ENCODE measurements around the gene MTMR3. TPM values are rescaled to one million over a fixed set of nuclear protein-coding genes. Genes with fewer than 3 reads are reported as not detected.

MTMR3 gene
- total and polyA plus RNA-seq, 9 donors, result 21.4 to 66.2 (median 47.8) TPM

DNA sequence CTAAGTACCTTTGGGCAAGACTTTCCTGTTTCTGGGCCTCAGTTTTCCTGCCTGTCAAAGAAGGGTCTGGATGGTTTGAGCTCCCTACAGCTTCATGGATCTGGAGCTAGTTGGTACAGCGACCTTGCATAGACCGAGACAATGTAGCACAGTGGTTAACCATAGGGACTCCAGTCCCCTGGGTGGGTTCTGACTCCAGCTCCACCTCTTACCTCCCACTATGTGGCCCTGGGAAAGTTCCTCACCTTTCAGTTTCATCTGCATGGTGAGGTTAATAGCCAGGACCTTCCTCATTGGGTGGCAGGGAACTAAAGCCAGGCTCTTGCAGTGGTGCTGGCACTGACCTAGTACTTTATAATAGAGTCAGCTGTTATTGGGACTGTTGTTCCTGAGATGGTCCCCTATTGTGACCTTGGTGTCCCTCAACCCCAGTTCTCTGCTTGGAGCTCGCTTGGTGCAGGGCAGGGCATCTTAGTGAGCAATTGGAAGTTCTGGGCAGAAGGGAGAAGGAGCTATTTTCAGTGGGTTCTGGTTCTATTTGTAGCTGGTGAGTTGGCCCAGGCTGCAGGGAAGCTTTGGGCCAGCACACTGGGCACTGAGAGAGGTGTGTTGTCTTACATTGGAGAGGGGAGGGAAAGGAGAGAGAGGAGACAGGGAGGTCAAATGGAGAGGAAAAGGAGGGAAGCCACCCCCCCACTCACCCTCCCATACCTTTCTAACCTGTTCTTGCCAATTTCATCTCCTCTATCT, 10.7 kb upstream of the MTMR3 start:
- H3K9me3 ChIP-seq, result no peaks in the 10 kb centered on the region
- TF ChIP-seq POLR2A (IDR thresholded peaks at IDR 0.05), result no peak
- no peak for TF ChIP-seq EP300 (IDR thresholded peaks at IDR 0.05)
- TF ChIP-seq, protein P1, sequence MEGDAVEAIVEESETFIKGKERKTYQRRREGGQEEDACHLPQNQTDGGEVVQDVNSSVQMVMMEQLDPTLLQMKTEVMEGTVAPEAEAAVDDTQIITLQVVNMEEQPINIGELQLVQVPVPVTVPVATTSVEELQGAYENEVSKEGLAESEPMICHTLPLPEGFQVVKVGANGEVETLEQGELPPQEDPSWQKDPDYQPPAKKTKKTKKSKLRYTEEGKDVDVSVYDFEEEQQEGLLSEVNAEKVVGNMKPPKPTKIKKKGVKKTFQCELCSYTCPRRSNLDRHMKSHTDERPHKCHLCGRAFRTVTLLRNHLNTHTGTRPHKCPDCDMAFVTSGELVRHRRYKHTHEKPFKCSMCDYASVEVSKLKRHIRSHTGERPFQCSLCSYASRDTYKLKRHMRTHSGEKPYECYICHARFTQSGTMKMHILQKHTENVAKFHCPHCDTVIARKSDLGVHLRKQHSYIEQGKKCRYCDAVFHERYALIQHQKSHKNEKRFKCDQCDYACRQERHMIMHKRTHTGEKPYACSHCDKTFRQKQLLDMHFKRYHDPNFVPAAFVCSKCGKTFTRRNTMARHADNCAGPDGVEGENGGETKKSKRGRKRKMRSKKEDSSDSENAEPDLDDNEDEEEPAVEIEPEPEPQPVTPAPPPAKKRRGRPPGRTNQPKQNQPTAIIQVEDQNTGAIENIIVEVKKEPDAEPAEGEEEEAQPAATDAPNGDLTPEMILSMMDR (IDR thresholded peaks at IDR 0.05), result no peak
- no peak for DNase-seq
- no peaks in the 10 kb centered on the region for H3K36me3 ChIP-seq
- H3K27ac ChIP-seq, result no peak overlapping the region
- intact Hi-C loops (cut with DNase I), result no loop called here
- H3K27me3 ChIP-seq, result no peaks in the 10 kb centered on the region
- H3K4me3 ChIP-seq, result no peak overlapping the region
- 89 to 90% (median 89%) methylated on average over 3 of the region's 3 CpGs for WGBS, 3 donors
- no peaks in the 10 kb centered on the region for H3K4me1 ChIP-seq (ENCODE audit: insufficient read depth)

DNA sequence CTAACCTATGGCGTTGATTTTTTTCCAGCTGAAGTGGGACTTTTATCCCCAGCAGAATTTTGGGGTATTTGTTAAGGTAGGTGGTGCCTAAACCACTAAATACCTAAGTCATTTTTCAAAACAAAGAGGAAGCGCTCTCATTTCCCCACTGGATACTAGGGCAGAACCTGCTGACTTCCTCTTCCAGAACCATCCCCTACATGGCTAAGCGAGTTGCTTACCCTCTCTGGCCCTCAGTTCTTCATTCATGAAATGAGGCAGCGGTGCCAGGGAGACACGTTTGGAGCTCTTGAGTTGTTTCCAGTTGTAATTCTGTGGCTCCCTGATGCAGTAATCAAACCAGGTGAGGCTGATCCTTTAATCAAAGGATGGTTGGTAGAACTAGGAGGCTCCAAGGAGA, 10.0 kb upstream of the MTMR3 start:
- H3K4me3 ChIP-seq, result no peak overlapping the region
- no peak for DNase-seq
- no peaks in the 10 kb centered on the region for H3K9me3 ChIP-seq
- no peaks in the 10 kb centered on the region for H3K4me1 ChIP-seq (ENCODE audit: insufficient read depth)
- intact Hi-C loops (cut with DNase I), result no loop called here
- no peaks in the 10 kb centered on the region for H3K36me3 ChIP-seq
- TF ChIP-seq POLR2A (IDR thresholded peaks at IDR 0.05), result no peak
- TF ChIP-seq, protein P1 (IDR thresholded peaks at IDR 0.05), result no peak
- no peak for TF ChIP-seq EP300 (IDR thresholded peaks at IDR 0.05)
- no peak overlapping the region for H3K27ac ChIP-seq
- H3K27me3 ChIP-seq, result no peaks in the 10 kb centered on the region
- 87 to 94% (median 89%) methylated on average over 5 of the region's 5 CpGs for WGBS, 3 donors

DNA sequence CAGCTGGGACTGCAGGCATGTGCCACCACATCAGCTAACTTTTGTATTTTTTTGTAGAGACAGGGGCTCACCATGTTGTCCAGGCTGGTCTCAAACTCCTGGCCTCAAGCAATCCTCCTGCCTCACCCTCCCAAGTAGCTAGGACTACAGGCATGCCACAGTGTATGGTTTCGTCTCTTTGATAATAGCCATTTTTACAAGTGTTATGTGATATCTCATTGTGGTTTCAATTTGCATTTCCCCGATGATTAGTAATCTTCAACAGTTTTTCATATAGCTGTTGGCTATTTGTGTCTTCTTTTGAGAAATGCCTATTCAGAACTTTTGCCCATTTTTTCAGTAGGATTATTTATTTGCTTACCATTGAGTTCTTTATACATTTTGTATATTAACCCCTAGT, 9.0 kb upstream of the MTMR3 start:
- Histone ChIP-seq H3K4me3 (no peak overlapping the region), H3K36me3 (no peaks in the 10 kb centered on the region), H3K27me3 (no peaks in the 10 kb centered on the region), H3K9me3 (no peaks in the 10 kb centered on the region), H3K4me1 (ENCODE audit: insufficient read depth) (no peaks in the 10 kb centered on the region), H3K27ac (no peak overlapping the region)
- TF ChIP-seq EP300 (IDR thresholded peaks at IDR 0.05) (no peak), POLR2A (IDR thresholded peaks at IDR 0.05) (no peak)
- TF ChIP-seq, protein P1 (IDR thresholded peaks at IDR 0.05), result no peak
- intact Hi-C loops (cut with DNase I), result no loop called here
- DNase-seq, result no peak
- 89 to 91% (median 91%) methylated on average over 2 of the region's 2 CpGs for WGBS, 3 donors

DNA sequence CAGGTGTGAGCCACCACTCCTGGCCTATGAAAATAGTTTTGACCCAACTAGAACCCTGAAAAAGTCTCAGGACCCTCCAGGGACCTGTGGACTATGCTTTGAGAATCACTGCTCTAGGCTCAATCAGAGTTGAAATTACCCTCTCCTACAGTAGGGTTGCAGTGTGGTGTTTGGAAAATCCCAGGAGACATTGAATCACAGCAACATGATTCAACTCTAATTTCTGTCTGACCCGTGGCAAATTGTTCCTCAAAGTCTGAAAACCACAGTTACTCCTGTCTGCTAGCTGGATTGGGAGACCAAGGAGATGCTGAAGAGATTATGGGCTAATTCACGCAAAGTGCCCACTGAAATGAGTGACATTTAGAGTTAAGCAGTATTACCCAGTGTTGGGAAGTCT, 5.4 kb upstream of the MTMR3 start:
- no peaks in the 10 kb centered on the region for H3K4me1 ChIP-seq (ENCODE audit: insufficient read depth)
- no peaks in the 10 kb centered on the region for H3K9me3 ChIP-seq
- intact Hi-C loops (cut with DNase I), result no loop called here
- H3K36me3 ChIP-seq, result no peaks in the 10 kb centered on the region
- no peak overlapping the region for H3K27ac ChIP-seq
- 67 to 76% (median 73%) methylated on average over 2 of the region's 2 CpGs for WGBS, 3 donors
- no peak for DNase-seq
- H3K27me3 ChIP-seq, result no peaks in the 10 kb centered on the region
- H3K4me3 ChIP-seq, result no peak overlapping the region
- TF ChIP-seq, protein P1 (IDR thresholded peaks at IDR 0.05), result no peak
- TF ChIP-seq EP300 (IDR thresholded peaks at IDR 0.05) (no peak), POLR2A (IDR thresholded peaks at IDR 0.05) (no peak)
